H9 (cell line): ENCODE results near the gene ZC3H12C. TPM values are rescaled to one million over a fixed set of nuclear protein-coding genes. Genes with fewer than 3 reads are reported as not detected.

Source experiments
- DNase-seq: peaks from one replicate; pipeline ENCODE4 v3.0.0-alpha.2; 2017
- H2AFZ ChIP-seq: one replicate; pipeline ENCODE4 v1.6.1; 2013; ENCODE audit warnings: mild to moderate bottlenecking, low read length, control low read depth, moderate library complexity
- H2AK5ac ChIP-seq: 2 replicates; pipeline ENCODE4 v1.6.1; 2013; ENCODE audit warnings: low read length, control low read depth, mixed read lengths; ENCODE audit not compliant: insufficient read length
- H2BK120ac ChIP-seq: one replicate; pipeline ENCODE4 v1.6.1; 2013; ENCODE audit warnings: low read depth, mild to moderate bottlenecking, low read length, control low read depth, inconsistent platforms; ENCODE audit not compliant: poor library complexity, severe bottlenecking
- H2BK12ac ChIP-seq: 2 replicates; pipeline ENCODE4 v1.6.1; 2013; ENCODE audit warnings: low read length, control low read depth, mixed read lengths, low read depth; ENCODE audit not compliant: insufficient read length
- H2BK15ac ChIP-seq: 2 replicates; pipeline ENCODE4 v1.6.1; 2013; ENCODE audit warnings: low read depth, low read length, control low read depth
- H2BK20ac ChIP-seq: one replicate; pipeline ENCODE4 v1.6.1; 2013; ENCODE audit warnings: low read depth, mild to moderate bottlenecking, low read length, control low read depth, inconsistent platforms; ENCODE audit not compliant: poor library complexity, severe bottlenecking
- H2BK5ac ChIP-seq: 2 replicates; pipeline ENCODE4 v1.6.1; 2013; ENCODE audit warnings: low read length, control low read depth, mixed read lengths; ENCODE audit not compliant: insufficient read length
- H3K14ac ChIP-seq: 2 replicates; pipeline ENCODE4 v1.6.1; 2013; ENCODE audit warnings: low read length, control low read depth; ENCODE audit not compliant: insufficient read depth
- H3K18ac ChIP-seq: 2 replicates; pipeline ENCODE4 v1.6.1; 2013; ENCODE audit warnings: low read depth, mild to moderate bottlenecking, mixed read lengths, low read length, control low read depth; ENCODE audit not compliant: insufficient read length
- H3K23ac ChIP-seq: 2 replicates; pipeline ENCODE4 v1.6.1; 2013; ENCODE audit warnings: low read length, control low read depth, mixed read lengths, low read depth; ENCODE audit not compliant: insufficient read length
- H3K23me2 ChIP-seq: 2 replicates; pipeline ENCODE4 v1.6.1; 2013; ENCODE audit warnings: low read depth, mild to moderate bottlenecking, mixed read lengths, low read length, control low read depth; ENCODE audit not compliant: insufficient read length, poor library complexity, severe bottlenecking
- H3K27ac ChIP-seq: 2 replicates; pipeline ENCODE4 v1.5.1; 2013; ENCODE audit warnings: low read length, control low read depth, mixed read lengths, low read depth; ENCODE audit not compliant: insufficient read length
- H3K27me3 ChIP-seq: 2 replicates; pipeline ENCODE4 v1.6.1; 2013; ENCODE audit warnings: low read length, control low read depth, inconsistent platforms; ENCODE audit not compliant: insufficient read depth
- H3K4ac ChIP-seq: 2 replicates; pipeline ENCODE4 v1.6.1; 2013; ENCODE audit warnings: low read depth, mild to moderate bottlenecking, control low read depth, inconsistent platforms, low read length, moderate library complexity
- H3K4me1 ChIP-seq: 2 replicates; pipeline ENCODE4 v1.6.1; 2013; ENCODE audit warnings: low read length, control low read depth, inconsistent platforms; ENCODE audit not compliant: insufficient read depth
- H3K4me2 ChIP-seq: 2 replicates; pipeline ENCODE4 v1.6.1; 2013; ENCODE audit warnings: low read length, control low read depth, mixed read lengths; ENCODE audit not compliant: insufficient read length, insufficient read depth
- H3K56ac ChIP-seq: 2 replicates; pipeline ENCODE4 v1.6.1; 2013; ENCODE audit warnings: low read depth, mild to moderate bottlenecking, mixed read lengths, low read length, control low read depth; ENCODE audit not compliant: insufficient read length
- H3K79me1 ChIP-seq: 2 replicates; pipeline ENCODE4 v1.6.1; 2013; ENCODE audit warnings: low read depth, mild to moderate bottlenecking, moderate library complexity, low read length, control low read depth, inconsistent platforms; ENCODE audit not compliant: insufficient read depth, poor library complexity, severe bottlenecking
- H3K79me2 ChIP-seq: 2 replicates; pipeline ENCODE4 v1.6.1; 2013; ENCODE audit warnings: low read length, control low read depth, inconsistent platforms; ENCODE audit not compliant: insufficient read depth
- H3K9ac ChIP-seq: 2 replicates; pipeline ENCODE4 v1.6.1; 2013; ENCODE audit warnings: low read length, control low read depth, mixed read lengths; ENCODE audit not compliant: insufficient read length; ENCODE audit errors: extremely low read depth
- H3K9me3 ChIP-seq: one replicate; pipeline ENCODE4 v1.6.1; 2013; ENCODE audit warnings: low read depth, low read length, inconsistent platforms; ENCODE audit not compliant: control insufficient read depth
- H3T11ph ChIP-seq: one replicate; pipeline ENCODE4 v1.6.1; 2013; ENCODE audit warnings: mild to moderate bottlenecking, low read length, control low read depth, inconsistent platforms
- H4K20me1 ChIP-seq: one replicate; pipeline ENCODE4 v1.6.1; 2013; ENCODE audit not compliant: control insufficient read depth, insufficient read length, insufficient read depth
- H4K5ac ChIP-seq: 2 replicates; pipeline ENCODE4 v1.6.1; 2013; ENCODE audit warnings: low read depth, mild to moderate bottlenecking, mixed read lengths, low read length, control low read depth; ENCODE audit not compliant: insufficient read length
- H4K8ac ChIP-seq: replicated peaks from 2 replicates; pipeline ENCODE4 v1.6.1; 2013; ENCODE audit warnings: low read length, control low read depth, mixed read lengths, low read depth; ENCODE audit not compliant: insufficient read length
- H4K91ac ChIP-seq: 2 replicates; pipeline ENCODE4 v1.6.1; 2013; ENCODE audit warnings: low read depth, mild to moderate bottlenecking, moderate library complexity, mixed read lengths, low read length, control low read depth; ENCODE audit not compliant: insufficient read length
- H3K27ac Mint-ChIP-seq, 3 experiments: 2 replicates in 2 of 3; 3 replicates in 1 of 3; pipeline ENCODE4 v1.8.0; 2020 to 2021; ENCODE audit warnings: mixed read lengths in 3 of 3, mild to moderate bottlenecking in 1 of 3, moderate library complexity in 1 of 3
- H3K27me3 Mint-ChIP-seq: 2 replicates; pipeline ENCODE4 v1.8.0; 2021; ENCODE audit warnings: low read depth, mild to moderate bottlenecking, moderate library complexity, mixed read lengths
- H3K36me3 Mint-ChIP-seq, 3 experiments: 2 replicates in 2 of 3; 3 replicates in 1 of 3; pipeline ENCODE4 v1.8.0; 2020 to 2021; ENCODE audit warnings: low read depth in 3 of 3, mixed read lengths in 3 of 3; ENCODE audit not compliant: insufficient read depth in 1 of 3
- H3K4me1 Mint-ChIP-seq, 2 experiments: 2 replicates each; pipeline ENCODE4 v1.8.0; 2020; ENCODE audit warnings: mixed read lengths in 2 of 2
- H3K4me3 Mint-ChIP-seq, 2 experiments: 2 replicates in 1 of 2; 3 replicates in 1 of 2; pipeline ENCODE4 v1.8.0; 2020 to 2021; ENCODE audit warnings: mild to moderate bottlenecking in 2 of 2, mixed read lengths in 2 of 2, moderate library complexity in 1 of 2
- H3K9me3 Mint-ChIP-seq, 2 experiments: 2 replicates in 1 of 2; 3 replicates in 1 of 2; pipeline ENCODE4 v1.8.0; 2020; ENCODE audit warnings: mild to moderate bottlenecking in 2 of 2, mixed read lengths in 2 of 2, moderate library complexity in 1 of 2
- WGBS: extraction: QIAGEN DNeasy Blood & Tissue Kit; methylation state at CpG from one replicate; pipeline ENCODE4 v1.1.7; 2013; ENCODE audit warnings: missing lambda C conversion rate, low lambda C conversion rate, mixed read lengths; ENCODE audit not compliant: insufficient read length; ENCODE audit errors: extremely low coverage; 5-methylcytosine and 5-hydroxymethylcytosine counted together
- total RNA-seq: library from RNA; stranded (reverse); gene quantifications from 2 replicates; pipeline ENCODE4 v1.2.1, GENCODE V29; 2021
- TF ChIP-seq, protein P1 (sequence below): fragments of 200-600 bp; sonication (generic); conservative IDR thresholded peaks from 3 replicates; pipeline ENCODE4 v1.8.0; 2021; ENCODE audit warnings: antibody characterized with exemption, mild to moderate bottlenecking

The ZC3H12C gene
- total RNA-seq, 1 experiment from 2014 or later: 4.8 TPM

DNA sequence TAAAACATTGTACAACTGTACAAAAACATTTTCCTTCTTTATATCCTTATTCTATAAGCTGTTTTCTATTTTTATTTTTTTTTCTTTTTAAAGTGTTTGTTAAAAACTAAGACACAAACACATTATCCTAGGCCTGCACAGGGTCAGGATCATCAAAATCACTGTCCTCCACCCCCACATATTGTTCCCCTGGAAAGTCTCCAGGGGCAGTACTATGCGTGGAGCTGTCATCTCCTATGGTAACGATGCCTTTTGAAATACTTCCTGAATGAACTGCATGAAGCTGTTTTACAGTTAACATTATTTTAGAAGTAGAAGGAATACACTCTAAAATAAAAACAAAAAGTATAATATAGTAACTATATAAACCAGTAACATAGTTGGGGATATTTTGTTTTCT is 67.2 kb downstream of the ZC3H12C start:
- Histone ChIP-seq H3K4ac (no peak overlapping the region), H2BK120ac (no peak overlapping the region), H2BK5ac (no peak overlapping the region), H3K9me3 (no peaks in the 10 kb centered on the region), H4K8ac (no peak overlapping the region), H3K4me2 (no peak overlapping the region), H3K9ac (no peak overlapping the region), H2BK20ac (no peak overlapping the region), H3K18ac (no peak overlapping the region), H3K14ac (no peak overlapping the region), H3K27me3 (no peaks in the 10 kb centered on the region), H4K91ac (no peak overlapping the region), H3K23ac (no peak overlapping the region), H4K5ac (no peak overlapping the region), H3K23me2 (no peaks in the 10 kb centered on the region), H2BK15ac (no peak overlapping the region), H2AFZ (no peak overlapping the region), H3K56ac (no peak overlapping the region), H3T11ph (no peak overlapping the region), H3K27ac (no peak overlapping the region), H3K4me1 (no peaks in the 10 kb centered on the region; the same call in 1 of the 2 replicates), H4K20me1 (peaks cover 2% of the 10 kb centered on the region), H3K79me2 (no peaks in the 10 kb centered on the region), H3K79me1 (no peaks in the 10 kb centered on the region), H2BK12ac (no peak overlapping the region), H2AK5ac (no peak overlapping the region)
- no peaks in the 10 kb centered on the region for H3K9me3 Mint-ChIP-seq
- TF ChIP-seq, protein P1, sequence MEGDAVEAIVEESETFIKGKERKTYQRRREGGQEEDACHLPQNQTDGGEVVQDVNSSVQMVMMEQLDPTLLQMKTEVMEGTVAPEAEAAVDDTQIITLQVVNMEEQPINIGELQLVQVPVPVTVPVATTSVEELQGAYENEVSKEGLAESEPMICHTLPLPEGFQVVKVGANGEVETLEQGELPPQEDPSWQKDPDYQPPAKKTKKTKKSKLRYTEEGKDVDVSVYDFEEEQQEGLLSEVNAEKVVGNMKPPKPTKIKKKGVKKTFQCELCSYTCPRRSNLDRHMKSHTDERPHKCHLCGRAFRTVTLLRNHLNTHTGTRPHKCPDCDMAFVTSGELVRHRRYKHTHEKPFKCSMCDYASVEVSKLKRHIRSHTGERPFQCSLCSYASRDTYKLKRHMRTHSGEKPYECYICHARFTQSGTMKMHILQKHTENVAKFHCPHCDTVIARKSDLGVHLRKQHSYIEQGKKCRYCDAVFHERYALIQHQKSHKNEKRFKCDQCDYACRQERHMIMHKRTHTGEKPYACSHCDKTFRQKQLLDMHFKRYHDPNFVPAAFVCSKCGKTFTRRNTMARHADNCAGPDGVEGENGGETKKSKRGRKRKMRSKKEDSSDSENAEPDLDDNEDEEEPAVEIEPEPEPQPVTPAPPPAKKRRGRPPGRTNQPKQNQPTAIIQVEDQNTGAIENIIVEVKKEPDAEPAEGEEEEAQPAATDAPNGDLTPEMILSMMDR: no peak
- H3K36me3 Mint-ChIP-seq: peaks cover 9 to 19% (median 13%) of the 10 kb centered on the region in 3 experiments; a peak in 6 of 7 replicates
- H3K4me1 Mint-ChIP-seq: peaks cover 0 to 4% of the 10 kb centered on the region in 2 experiments; a peak in 1 of 4 replicates
- no peak overlapping the region for H3K4me3 Mint-ChIP-seq
- no peak for DNase-seq
- WGBS: no CpG with 5 or more reads among the region's 2 CpGs
- no peak overlapping the region for H3K27ac Mint-ChIP-seq
- H3K27me3 Mint-ChIP-seq: no peaks in the 10 kb centered on the region
